HEK293 (cell line): ENCODE data around the gene IL24.

Experiments
- SP2 ChIP-seq: fragments of 450-650 bp; formaldehyde crosslinking; IDR thresholded peaks from 2 replicates; pipeline ENCODE4 v1.5.1; 2016; ENCODE audit warnings: missing biosample characterization, missing genetic modification characterization
- ZNF121 ChIP-seq: fragments of 450-650 bp; formaldehyde crosslinking; IDR thresholded peaks from 2 replicates; pipeline ENCODE4 v1.5.1; 2016; ENCODE audit warnings: missing biosample characterization, missing genetic modification characterization
- ZNF138 ChIP-seq: fragments of 450-650 bp; formaldehyde crosslinking; IDR thresholded peaks from 2 replicates; pipeline ENCODE4 v1.5.1; 2016; ENCODE audit warnings: missing biosample characterization, missing genetic modification characterization, borderline replicate concordance
- ZNF146 ChIP-seq: fragments of 450-650 bp; formaldehyde crosslinking; IDR thresholded peaks from 2 replicates; pipeline ENCODE4 v1.5.1; 2016; ENCODE audit warnings: missing biosample characterization, missing genetic modification characterization
- ZNF37A ChIP-seq: fragments of 450-650 bp; IDR thresholded peaks from 2 replicates; pipeline ENCODE4 v1.5.1; 2018; ENCODE audit warnings: missing biosample characterization, missing genetic modification characterization
- TF ChIP-seq, protein P1 (sequence below): fragments of 450-650 bp; formaldehyde crosslinking; IDR thresholded peaks from 2 replicates; pipeline ENCODE4 v1.5.1; 2016; ENCODE audit warnings: missing biosample characterization, missing genetic modification characterization

DNA sequence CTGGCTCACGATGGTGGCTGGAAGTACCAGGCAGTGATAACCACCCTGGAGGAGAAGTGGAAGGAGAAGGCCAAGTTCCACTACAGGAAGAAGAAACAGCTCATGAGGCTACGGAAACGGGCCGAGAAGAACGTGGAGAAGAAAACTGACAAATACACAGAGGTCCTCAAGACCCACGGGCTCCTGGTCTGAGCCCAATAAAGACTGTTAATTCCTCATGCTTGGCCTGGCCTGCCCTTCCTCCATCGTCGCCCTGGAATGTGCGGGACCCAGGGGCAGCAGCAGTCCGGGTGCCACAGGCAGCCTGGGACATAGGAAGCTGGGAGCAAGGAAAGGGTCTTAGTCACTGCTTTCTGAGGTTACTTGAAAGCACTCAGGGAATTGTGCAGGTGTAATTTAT lies 10.8 kb downstream of the IL24 start:
- TF ChIP-seq SP2 (tag by site-specific recombination) (no peak), ZNF146 (tag by site-specific recombination) (no peak), ZNF121 (tag by site-specific recombination) (no peak), ZNF138 (tag by site-specific recombination) (no peak), ZNF37A (no peak)
- TF ChIP-seq, protein P1, sequence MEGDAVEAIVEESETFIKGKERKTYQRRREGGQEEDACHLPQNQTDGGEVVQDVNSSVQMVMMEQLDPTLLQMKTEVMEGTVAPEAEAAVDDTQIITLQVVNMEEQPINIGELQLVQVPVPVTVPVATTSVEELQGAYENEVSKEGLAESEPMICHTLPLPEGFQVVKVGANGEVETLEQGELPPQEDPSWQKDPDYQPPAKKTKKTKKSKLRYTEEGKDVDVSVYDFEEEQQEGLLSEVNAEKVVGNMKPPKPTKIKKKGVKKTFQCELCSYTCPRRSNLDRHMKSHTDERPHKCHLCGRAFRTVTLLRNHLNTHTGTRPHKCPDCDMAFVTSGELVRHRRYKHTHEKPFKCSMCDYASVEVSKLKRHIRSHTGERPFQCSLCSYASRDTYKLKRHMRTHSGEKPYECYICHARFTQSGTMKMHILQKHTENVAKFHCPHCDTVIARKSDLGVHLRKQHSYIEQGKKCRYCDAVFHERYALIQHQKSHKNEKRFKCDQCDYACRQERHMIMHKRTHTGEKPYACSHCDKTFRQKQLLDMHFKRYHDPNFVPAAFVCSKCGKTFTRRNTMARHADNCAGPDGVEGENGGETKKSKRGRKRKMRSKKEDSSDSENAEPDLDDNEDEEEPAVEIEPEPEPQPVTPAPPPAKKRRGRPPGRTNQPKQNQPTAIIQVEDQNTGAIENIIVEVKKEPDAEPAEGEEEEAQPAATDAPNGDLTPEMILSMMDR (tag by site-specific recombination): no peak
